ENCODE measurements around the gene TM2D3. TPM values are rescaled to one million over a fixed set of nuclear protein-coding genes. Genes with fewer than 3 reads are reported as not detected.

Gene TM2D3
- total RNA-seq, 2 donors from 2014 or later: 32.7 to 40.7 TPM

GRCh38 chr15:101604124-101604874 is 47.9 kb downstream of the TM2D3 start:
- Mint-ChIP-seq H3K4me3 (no peak overlapping the region), H3K9me3 (peaks cover 0 to 4% of the 10 kb centered on the region in 2 donors), H3K27me3 (ENCODE audit: low read depth) (peaks cover 24% of the 10 kb centered on the region), H3K36me3 (ENCODE audit: insufficient read depth in 2 of 2) (peaks cover 0 to 3% of the 10 kb centered on the region in 2 donors), H3K4me1 (ENCODE audit: low read depth) (no peaks in the 10 kb centered on the region), H3K27ac (no peak overlapping the region)
- DNase-seq (no peak), ATAC-seq (replicated peaks in 1 of 2) (no peak)

DNA sequence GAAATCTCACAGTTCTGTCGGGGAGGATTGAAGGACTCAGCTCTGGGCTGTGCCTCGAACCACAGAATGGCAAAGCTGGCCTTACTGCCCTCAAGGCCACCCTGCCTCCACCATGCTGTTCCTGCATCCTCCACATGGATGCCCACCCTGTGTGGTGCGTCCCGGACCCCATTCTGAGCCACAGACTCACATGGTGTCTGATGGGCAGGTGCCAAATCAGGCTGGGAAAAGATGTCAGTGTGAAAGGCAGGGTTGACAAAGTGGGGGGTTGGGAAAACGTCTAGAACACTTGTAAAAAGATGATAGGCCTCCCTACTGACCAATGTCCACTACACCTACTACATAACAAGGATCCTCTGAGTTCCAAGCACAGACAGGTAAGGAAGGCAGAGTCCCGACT is 49.4 kb downstream of the TM2D3 start:
- DNase-seq (no peak), ATAC-seq (replicated peaks in 1 of 2) (no peak)
- peaks cover 0 to 6% of the 10 kb centered on the region in 2 donors for H3K9me3 Mint-ChIP-seq
- H3K36me3 Mint-ChIP-seq (ENCODE audit: insufficient read depth in 2 of 2): peaks cover 0 to 5% of the 10 kb centered on the region in 2 donors
- H3K27me3 Mint-ChIP-seq (ENCODE audit: low read depth): peaks cover 31% of the 10 kb centered on the region
- no peak overlapping the region for H3K4me3 Mint-ChIP-seq
- no peak overlapping the region for H3K27ac Mint-ChIP-seq
- no peaks in the 10 kb centered on the region for H3K4me1 Mint-ChIP-seq (ENCODE audit: low read depth)

GRCh38 chr15:101600035-101600434 is 52.1 kb downstream of the TM2D3 start:
- Mint-ChIP-seq H3K4me3 (no peak overlapping the region), H3K27ac (no peak overlapping the region), H3K9me3 (peaks cover 12 to 13% of the 10 kb centered on the region in 2 donors), H3K4me1 (ENCODE audit: low read depth) (no peaks in the 10 kb centered on the region), H3K36me3 (ENCODE audit: insufficient read depth in 2 of 2) (peaks cover 6% of the 10 kb centered on the region in 2 donors), H3K27me3 (ENCODE audit: low read depth) (peaks cover 56% of the 10 kb centered on the region)
- DNase-seq (no peak), ATAC-seq (replicated peaks in 1 of 2) (no peak)

GRCh38 chr15:101599091-101599490 is 53.1 kb downstream of the TM2D3 start:
- Mint-ChIP-seq H3K4me1 (ENCODE audit: low read depth) (no peaks in the 10 kb centered on the region), H3K36me3 (ENCODE audit: insufficient read depth in 2 of 2) (peaks cover 4 to 6% of the 10 kb centered on the region in 2 donors), H3K27ac (no peak overlapping the region), H3K9me3 (peaks cover 11 to 12% of the 10 kb centered on the region in 2 donors), H3K4me3 (no peak overlapping the region), H3K27me3 (ENCODE audit: low read depth) (peaks cover 52% of the 10 kb centered on the region)
- no peak for ATAC-seq (replicated peaks in 1 of 2)
- no peak for DNase-seq

DNA sequence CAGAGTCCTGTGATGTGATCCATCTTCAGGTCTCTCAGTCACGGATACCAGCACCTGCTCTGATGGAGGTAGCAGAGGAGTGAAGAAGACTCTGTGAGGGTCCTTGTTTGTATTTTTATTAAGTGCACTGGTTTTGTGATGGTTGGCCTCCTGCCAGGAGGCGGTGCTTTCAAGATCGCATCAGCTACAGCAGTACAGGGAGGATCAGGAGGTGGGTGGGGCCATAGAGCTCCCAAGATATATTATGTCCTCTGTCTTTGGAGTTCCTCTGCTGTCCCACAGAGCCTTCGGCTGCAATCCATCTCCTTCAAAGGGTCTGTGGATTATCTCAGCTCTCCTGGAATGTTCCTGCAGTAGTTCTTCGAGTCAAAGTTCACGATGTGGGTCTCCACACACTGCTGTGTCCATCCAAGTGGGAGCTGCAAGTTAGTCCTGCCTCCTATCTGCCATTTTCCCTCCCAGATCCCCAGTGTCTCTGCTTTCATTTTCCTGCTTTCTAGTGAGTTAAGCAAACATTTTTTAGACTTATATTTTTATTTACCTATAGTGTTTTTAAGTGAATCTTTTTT is 54.7 kb downstream of the TM2D3 start:
- Mint-ChIP-seq H3K4me3 (no peak overlapping the region), H3K27ac (no peak overlapping the region), H3K36me3 (ENCODE audit: insufficient read depth in 2 of 2) (peaks cover 3 to 6% of the 10 kb centered on the region in 2 donors), H3K27me3 (ENCODE audit: low read depth) (peaks cover 51% of the 10 kb centered on the region), H3K9me3 (peaks cover 12 to 13% of the 10 kb centered on the region in 2 donors), H3K4me1 (ENCODE audit: low read depth) (no peaks in the 10 kb centered on the region)
- DNase-seq (no peak), ATAC-seq (replicated peaks in 1 of 2) (no peak)

GRCh38 chr15:101596633-101597032 is 55.5 kb downstream of the TM2D3 start:
- DNase-seq (no peak), ATAC-seq (replicated peaks in 1 of 2) (no peak)
- Mint-ChIP-seq H3K36me3 (ENCODE audit: insufficient read depth in 2 of 2) (peaks cover 3 to 6% of the 10 kb centered on the region in 2 donors), H3K27me3 (ENCODE audit: low read depth) (peaks cover 51% of the 10 kb centered on the region), H3K9me3 (peaks cover 12 to 13% of the 10 kb centered on the region in 2 donors), H3K4me1 (ENCODE audit: low read depth) (no peaks in the 10 kb centered on the region), H3K27ac (no peak overlapping the region), H3K4me3 (no peak overlapping the region)

Other genes starting within 250 kb of the TM2D3 start
- gene PCSK6, start 162.7 kb downstream of the TM2D3 start, total RNA-seq: 1 to 10 TPM in 1 of 2 donors, under 1 TPM in 1; 0.51 to 2.3 TPM
- 10 to 100 TPM; 12.6 to 14.2 TPM for gene TARS3, start 72.1 kb upstream of the TM2D3 start, total RNA-seq
- not detected for gene OR4F6, start 151.1 kb upstream of the TM2D3 start, total RNA-seq
- gene OR4F15, start 159.8 kb upstream of the TM2D3 start, total RNA-seq: not detected